ENCODE results near the gene RTF1. TPM values are rescaled to one million over a fixed set of nuclear protein-coding genes. Genes with fewer than 3 reads are reported as not detected.

Gene RTF1
- 26.2 and 26.8 TPM in 2 replicates for total RNA-seq

DNA sequence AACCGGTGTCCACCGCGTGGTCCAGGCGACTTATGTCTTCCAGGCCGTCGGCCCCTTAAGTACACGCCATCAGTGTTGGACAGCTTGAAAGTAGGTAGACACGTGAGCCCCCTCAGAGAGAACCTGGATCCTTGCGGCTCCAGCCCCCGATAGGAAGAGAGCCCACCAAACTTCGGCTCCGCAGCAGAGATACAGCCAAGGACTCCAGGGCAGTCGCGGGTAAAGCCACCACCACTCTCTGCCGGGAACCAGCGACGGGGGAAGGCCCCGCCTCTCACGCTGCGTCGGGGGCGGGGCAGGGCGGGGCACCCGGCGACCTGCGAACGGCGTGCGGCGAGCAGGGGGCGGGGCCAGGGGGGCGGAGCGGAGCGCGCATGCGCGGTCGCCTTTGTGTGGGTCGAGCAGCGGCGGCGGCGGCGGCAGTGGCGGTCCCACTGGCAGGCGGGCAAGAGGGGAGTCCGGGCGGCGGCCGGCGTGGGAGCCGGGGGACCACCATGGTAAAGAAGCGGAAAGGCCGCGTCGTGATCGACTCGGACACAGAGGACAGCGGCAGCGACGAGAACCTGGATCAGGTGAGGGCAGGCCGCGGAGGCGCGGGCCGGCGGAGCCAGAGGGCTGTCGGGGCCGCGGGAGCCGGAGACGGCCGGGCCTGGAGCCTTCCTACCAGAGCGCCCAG lies at the start of gene RTF1:
Gene RTF1 (plus strand): TSS at position 354 of the 676 bp plus-strand sequence. CDS start 21 bp downstream, at position 375.

DNA sequence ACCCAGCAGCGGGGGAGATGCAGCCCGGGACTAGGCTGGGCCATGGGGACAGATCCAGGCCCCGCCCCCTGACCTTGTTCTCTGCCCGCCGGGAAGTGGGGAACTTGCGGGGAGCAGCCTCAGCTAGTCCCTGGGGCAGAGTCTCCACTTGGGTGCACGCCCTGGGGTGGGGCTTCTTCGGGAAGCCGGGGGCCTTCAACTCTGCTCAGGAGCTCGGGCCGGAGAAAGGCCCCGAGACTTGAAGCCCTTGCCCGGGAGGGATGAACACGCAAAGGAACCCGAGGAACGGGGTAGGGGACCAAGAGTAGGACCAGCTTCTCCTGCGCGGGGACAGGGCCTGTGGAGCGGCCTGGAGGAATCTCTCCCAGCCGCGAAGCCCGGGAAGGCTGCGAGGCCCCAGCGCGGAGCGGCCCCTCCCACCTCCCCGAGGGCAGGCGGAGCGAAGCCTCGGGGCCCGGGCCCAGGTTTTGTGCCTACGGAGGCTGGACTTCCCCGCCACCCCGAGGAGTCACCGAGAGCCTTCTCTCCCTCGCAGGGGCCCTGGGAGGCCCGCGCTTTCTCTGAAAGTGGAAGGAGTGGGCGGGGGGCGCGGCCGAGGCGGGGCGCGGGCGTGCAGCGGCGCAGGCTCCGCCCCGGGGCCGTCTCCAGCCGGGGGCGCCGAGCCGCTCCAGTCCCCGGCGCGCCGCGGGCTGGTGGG lies 76.5 kb downstream of the RTF1 start, which contains the start of gene ITPKA:
Gene ITPKA (plus strand): TSS at position 670 of the 697 bp plus-strand sequence. CDS start 54 bp downstream, outside the sequence.

DNA sequence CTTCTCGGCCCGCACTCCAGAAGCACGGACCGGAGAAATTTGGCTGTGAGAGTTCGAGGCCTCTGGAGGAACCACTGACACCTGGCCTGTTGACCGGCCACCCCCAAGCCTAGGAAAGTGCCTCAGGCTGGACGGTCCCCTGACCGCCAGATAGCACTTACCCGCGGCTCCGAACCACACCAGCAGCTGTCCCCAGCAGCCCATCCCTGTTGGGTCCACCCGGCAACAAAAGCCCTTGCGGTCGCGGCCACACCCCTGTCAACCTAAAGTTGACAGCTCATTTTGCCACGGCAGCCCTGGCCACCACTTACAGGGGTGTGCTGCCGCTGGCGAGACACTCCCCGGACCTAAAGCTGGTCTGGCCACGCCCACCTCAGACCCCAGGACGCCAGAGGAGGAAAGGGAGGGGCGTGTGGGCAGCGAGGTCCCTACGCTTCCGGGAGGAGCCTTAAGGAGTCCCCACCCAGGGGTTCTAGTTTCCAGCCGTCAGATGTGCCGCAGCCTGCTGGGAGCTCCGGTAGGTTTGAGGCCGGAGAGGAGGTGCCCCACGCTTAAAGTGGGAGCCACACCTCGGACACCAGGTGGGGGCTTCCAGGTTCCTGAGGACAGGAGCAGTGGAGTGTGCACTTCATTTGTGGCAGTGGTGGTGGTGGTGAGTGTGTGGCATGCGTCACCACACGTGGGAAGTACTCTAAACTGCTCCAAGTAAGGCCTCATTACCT lies 96.8 kb downstream of the RTF1 start, which contains the start of gene LTK:
Gene LTK (minus strand): TSS at position 322 of the 722 bp plus-strand sequence. CDS start 118 bp downstream, at position 204.

Small RNA genes lying within 50 kb of the gene (small RNA-seq; reads per million reads assigned to genes)
- not detected for gene RNU6-1169P

Other genes starting within 250 kb of the RTF1 start
- gene EXD1, start 186.3 kb upstream of the RTF1 start, total RNA-seq = not detected in 2 replicates
- 94.8 and 110 TPM in 2 replicates for gene CHP1, start 185.8 kb upstream of the RTF1 start, total RNA-seq
- gene OIP5, start 84.5 kb upstream of the RTF1 start, total RNA-seq = 8.6 and 10.3 TPM in 2 replicates
- gene NUSAP1, start 84.2 kb upstream of the RTF1 start, total RNA-seq = 60.6 and 79.0 TPM in 2 replicates
- gene NDUFAF1, start 14.6 kb upstream of the RTF1 start, total RNA-seq = 23.1 and 25.0 TPM in 2 replicates
- gene ITPKA, start 76.8 kb downstream of the RTF1 start, total RNA-seq = 1.1 and 3.1 TPM in 2 replicates
- 0.20 TPM in 1 of 2 replicates, not detected in the other for gene LTK, start 96.7 kb downstream of the RTF1 start, total RNA-seq
- 19.1 and 27.6 TPM in 2 replicates for gene RPAP1, start 127.2 kb downstream of the RTF1 start, total RNA-seq
- 7.0 and 11.9 TPM in 2 replicates for gene TYRO3, start 142.1 kb downstream of the RTF1 start, total RNA-seq
- 23.1 and 35.8 TPM in 2 replicates for gene MGA, start 243.3 kb downstream of the RTF1 start, total RNA-seq

Measured in subcutaneous preadipocyte (primary cell).